A673 (cell line): ENCODE data around the gene ADA.

ENCODE experiments used
- CTCF ChIP-seq: fragments of 300-800, 200-600 bp; sonication (generic); conservative IDR thresholded peaks from 2 replicates; pipeline ENCODE4 v1.5.1; 2017; ENCODE audit warnings: low read depth, mild to moderate bottlenecking, antibody characterized with exemption, low read length, moderate library complexity, mixed read lengths
- EZH2 ChIP-seq: fragments of 200-600 bp; sonication (generic); IDR thresholded peaks from 2 replicates; pipeline ENCODE4 v1.6.1; 2017; ENCODE audit warnings: borderline replicate concordance, low read depth, mild to moderate bottlenecking, mixed read lengths, antibody characterized with exemption, low read length; ENCODE audit not compliant: poor library complexity, severe bottlenecking

DNA sequence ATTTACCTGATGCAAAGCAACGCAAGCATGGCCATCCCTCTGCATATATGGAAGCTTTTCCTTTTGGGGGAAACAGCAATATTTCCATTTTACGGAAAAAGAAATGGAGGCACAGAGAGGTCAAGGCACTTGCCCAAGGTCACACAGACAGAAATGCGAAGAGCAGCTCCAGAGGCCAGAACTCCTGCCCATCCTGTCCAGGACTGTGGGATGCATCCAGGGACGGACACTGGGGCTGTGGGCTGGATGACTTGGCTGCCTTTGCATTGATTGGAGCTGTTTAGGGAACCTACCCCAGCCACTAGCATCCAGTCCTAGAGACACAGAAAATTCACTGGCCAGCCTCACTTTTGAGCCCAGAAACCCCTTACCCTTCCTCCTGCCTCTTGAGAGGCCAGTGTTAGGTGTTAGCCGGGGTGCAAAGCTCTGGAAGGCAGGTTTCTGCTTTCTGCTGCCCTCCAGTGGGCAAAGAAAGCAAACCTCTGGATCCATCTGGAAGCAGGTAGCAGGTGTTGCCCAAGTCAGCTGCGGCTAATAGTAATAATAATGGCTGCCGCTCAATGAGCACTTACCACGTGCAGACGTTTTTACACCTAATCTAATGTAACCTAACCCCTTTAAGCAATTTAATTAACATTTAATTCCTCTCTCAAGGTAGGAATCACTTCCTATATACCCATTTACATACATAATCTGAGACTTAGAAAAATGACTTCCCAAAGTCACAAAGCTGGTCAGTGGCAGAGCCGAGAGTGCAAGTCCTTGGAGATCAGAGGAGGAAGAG, 32.0 kb upstream of the ADA start:
- TF ChIP-seq CTCF (no peak), EZH2 (no peak)
